HG03521 (cell line): ENCODE results near the gene SZT2.

ENCODE experiments used
- ATAC-seq: cut with Tn5 transposase; IDR thresholded peaks from one replicate; pipeline ENCODE4 v1.9.1; 2021; ENCODE audit warnings: mild to moderate bottlenecking, moderate library complexity; ENCODE audit not compliant: unreplicated experiment

The SZT2 gene

GRCh38 chr1:43439781-43440180 lies 50.1 kb downstream of the SZT2 start:
- ATAC-seq: no peak

GRCh38 chr1:43440358-43440757 lies 50.7 kb downstream of the SZT2 start:
- ATAC-seq: no peak

DNA sequence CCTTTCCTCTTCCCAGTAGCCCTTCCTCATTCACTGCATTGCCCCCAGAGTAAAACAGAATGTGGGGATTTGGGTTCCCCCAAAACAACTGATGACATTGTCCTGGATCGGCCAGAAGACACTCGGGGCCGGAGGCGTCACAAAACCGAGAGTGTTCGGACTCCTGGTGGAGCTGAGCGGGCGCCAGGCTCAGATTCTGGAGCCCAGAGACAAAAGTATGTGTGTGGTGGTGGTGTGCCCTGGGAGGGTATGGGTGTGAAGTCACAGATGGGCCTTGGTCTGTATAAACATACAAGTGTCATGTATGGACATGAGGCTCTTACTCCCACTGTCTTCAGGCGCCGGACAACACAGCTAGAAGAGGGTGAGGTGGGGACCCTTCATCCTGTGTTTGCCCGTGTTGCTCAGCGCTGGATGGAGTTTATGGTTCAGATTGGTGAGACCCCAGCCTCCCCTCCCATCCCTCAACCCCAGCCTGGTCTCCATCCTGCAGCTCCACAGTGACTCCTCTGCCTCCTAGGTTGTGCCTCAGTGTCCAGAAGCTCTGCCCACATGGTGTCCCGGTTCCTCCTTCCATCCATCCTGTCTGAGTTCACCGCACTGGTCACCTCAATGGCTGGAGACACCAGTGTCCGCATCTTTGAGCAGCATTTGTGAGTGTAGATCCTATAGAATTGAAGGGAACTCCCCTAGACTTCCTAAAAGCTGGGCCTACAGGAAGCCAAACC lies 51.6 kb downstream of the SZT2 start:
- ATAC-seq: no peak

GRCh38 chr1:43441894-43442637 lies 52.4 kb downstream of the SZT2 start:
- no peak for ATAC-seq

DNA sequence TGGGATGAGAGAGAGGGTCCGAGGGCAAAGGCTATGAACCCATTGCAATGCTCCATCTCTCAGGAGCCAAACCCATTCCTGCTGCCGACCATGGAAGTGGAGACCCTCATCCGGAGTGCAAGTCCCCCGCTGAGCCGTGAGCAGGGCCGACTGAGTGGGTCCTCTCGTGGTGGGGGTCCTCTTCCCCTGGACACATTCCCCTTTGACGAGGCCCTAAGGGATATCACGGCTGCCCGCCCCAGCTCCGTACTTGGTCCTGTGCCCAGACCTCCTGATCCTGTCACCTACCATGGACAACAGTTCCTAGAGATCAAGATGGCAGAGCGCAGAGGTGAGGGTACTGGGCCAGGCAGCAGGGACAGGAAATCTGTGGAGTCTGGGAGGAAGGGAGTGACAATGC lies 53.1 kb downstream of the SZT2 start:
- no peak for ATAC-seq

- ATAC-seq: no peak
Measured at GRCh38 chr1:43443197-43443946, 53.7 kb downstream of the SZT2 start.

DNA sequence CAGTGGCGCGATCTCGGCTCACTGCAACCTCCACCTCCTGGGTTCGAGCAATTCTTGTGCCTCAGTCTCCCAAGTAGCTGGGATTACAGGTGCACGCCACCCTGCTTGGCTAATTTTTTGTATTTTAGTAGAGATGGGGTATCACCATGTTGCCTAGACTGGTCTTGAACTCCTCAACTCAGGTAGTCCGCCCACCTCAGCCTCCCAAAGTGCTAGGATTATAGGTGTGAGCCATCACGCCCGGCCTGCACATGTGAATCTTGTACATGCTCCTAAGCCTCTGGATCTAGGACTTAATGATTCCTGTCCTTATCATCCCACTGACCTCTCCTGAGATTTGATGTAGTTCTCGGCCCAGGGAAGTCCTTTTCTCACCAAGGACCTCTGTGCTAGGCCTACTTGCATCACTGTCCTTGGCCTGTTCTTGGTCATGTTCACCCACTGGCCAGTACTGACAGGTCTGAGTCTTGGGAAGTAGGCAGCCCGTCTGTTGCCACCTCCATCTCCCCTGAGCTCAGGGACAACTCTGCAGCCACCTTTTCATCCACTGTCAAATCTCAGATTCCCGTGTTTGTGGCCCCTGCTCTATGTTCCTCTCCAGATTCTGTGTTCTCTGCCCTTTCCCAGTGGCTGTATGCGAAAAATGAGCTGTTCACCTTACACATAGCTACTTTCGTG lies 54.6 kb downstream of the SZT2 start:
- no peak for ATAC-seq

GRCh38 chr1:43444836-43445235 lies 55.1 kb downstream of the SZT2 start:
- ATAC-seq: no peak

DNA sequence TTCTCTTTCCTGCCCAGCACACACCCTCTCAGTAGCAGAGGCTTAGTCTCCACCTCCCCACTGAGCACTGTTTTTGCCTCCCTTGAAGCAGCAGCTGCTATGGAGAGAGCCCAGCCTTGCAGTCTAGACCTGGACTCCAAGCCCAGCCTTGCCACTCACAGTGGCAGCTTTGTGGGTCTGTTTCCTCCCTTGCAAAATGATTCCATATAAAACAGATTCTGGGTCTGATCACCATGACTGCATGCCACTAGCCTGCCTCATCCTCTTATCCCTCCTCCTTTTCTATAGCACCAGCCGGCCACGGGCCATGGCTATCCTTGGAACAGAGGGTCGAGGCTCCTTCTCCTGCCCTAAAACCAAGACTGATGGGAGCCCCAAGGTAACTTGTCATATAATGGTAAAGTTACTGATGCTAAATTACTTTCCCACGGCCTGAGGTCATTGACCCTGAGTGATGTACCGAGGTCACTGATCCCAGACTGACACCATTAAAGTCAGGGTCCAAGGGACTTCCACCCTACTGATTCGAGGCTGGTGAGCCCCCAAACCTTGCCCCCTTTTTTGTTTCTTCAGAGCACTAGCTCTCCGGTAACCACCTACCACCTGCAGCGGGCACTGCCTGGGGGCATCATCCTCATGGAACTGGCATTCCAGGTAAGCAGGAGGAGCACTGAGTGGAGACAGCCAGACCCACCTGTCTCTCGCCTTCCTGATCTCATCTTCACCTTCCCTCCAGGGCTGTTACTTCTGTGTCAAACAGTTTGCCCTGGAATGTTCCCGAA lies 56.1 kb downstream of the SZT2 start:
- ATAC-seq: no peak

DNA sequence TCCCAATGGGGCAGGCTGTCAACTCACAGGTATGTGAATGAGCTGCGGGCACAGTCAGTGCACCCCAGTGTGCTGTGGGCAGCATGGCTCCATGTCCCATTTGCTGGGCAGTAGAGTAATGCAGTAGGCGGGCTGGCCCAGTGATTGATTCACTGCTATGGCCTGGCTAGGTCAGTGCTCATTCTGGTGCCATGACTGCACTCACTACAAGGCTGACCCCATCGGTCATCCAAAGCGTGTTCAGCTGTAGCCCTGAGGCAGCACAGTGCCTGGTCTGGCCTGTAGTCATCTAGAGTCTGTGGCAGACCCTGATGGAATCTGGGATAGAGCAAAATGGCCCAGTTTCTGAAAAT lies 56.7 kb downstream of the SZT2 start:
- no peak for ATAC-seq

- ATAC-seq: no peak
Measured at GRCh38 chr1:43446881-43447835, 57.5 kb downstream of the SZT2 start.

- no peak for ATAC-seq
Measured at GRCh38 chr1:43447891-43448708, 58.4 kb downstream of the SZT2 start.

DNA sequence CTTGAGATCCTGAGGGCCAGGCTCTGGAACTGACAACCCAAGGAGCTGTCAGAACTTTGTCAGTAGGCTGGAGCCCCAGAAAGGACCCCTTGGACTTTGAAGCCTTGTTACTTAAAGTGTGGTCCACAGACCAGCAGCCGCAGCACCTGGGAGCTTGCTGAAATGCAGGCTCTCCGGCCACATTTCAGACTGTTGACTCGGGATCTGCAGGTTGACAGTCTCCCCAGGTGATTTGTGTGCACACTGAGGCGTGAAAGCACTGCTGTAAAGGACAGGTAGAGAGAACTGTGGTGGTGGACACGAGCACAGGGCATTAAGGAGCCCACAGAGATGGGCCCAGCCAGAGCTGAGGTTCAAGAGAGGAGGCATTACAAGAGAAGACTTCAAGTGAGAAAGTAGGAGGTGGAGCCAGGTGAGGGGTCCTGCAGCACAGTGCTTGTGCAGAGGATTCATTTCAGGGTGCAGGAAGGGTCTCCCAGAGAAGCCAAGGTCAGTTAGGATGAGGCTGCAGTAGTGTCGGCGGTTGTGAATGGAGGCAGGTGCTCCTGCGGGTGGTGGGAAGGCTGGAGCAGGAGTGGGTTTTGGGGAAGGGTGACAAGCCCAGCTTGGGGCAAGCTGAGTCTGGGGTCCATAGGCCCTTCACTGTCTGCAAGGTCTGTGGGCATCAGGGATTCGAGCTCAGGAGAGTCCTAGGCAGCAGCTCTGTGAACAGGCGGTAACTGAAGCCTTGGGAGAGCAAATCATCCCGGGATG lies 59.4 kb downstream of the SZT2 start:
- ATAC-seq: no peak

GRCh38 chr1:43449708-43450069 lies 60.0 kb downstream of the SZT2 start:
- no peak for ATAC-seq

GRCh38 chr1:43450251-43450941 lies 60.7 kb downstream of the SZT2 start:
- no peak for ATAC-seq

DNA sequence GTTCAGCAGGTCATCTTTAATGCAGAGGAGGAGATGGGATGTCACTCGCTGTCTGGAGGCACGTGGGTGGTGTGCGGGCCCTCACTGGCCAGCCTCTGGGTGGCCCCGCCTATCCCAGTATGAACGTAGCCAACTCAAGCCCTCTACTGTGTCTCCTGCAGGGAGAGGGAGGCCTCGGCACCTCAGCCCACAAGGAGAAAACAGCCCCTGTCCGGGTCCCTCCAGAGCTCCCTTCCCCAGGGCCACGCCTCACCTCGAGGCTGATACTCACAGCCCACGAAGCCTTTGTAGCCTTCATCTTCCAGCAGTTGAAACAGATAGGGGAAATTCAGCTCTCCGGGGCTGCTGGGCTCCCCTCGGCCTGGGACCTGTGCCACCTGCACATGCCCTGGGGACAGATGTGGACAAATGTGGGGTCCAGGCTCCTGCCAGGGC lies 61.5 kb downstream of the SZT2 start:
- ATAC-seq: no peak
